Activated CD4-positive, alpha-beta T cell treated with anti-CD3 and anti-CD28 coated beads, Interleukin-2, amount 50 U/mL, for 48 hours (primary cell): Measurements from ENCODE around the gene STK39.
"Not testable (repeated sequence)": the region's sequence is repeated elsewhere in the genome, so short reads cannot be mapped to it uniquely, and the experiment has no call there.

Experiments used
- DNase-seq, 2 experiments: peaks; one replicate each; pipeline ENCODE4 v3.0.0-alpha.2; 2020

STK39 gene

GRCh38 chr2:168081452-168081851 lies 165.9 kb downstream of the STK39 start:
- DNase-seq, result not testable (repeated sequence)

GRCh38 chr2:168079236-168079635 lies 168.2 kb downstream of the STK39 start:
- DNase-seq, result no peak

DNA sequence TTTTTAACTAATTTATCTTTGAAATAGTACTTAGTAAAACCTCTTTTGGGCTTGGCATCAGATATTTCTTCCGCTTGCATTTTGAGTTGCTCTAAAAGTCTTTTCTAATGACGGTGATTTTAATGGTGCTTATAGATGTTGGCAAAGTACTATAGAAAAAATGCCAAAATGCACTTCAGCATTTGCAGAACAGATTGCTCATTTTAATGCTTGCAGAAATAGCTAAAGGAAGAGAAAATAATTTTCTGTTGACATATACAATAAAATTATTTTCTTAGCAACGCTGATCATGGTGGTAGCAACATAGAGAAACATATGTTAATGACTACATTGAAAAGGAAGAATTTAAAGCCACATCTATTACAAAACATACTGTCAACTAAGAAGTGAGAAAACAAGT lies 170.7 kb downstream of the STK39 start:
- DNase-seq, result no peak

- DNase-seq, result no peak
Observed at GRCh38 chr2:168075446-168075845, 171.9 kb downstream of the STK39 start.

GRCh38 chr2:168072626-168073303 lies 174.6 kb downstream of the STK39 start:
- DNase-seq, result no peak

DNA sequence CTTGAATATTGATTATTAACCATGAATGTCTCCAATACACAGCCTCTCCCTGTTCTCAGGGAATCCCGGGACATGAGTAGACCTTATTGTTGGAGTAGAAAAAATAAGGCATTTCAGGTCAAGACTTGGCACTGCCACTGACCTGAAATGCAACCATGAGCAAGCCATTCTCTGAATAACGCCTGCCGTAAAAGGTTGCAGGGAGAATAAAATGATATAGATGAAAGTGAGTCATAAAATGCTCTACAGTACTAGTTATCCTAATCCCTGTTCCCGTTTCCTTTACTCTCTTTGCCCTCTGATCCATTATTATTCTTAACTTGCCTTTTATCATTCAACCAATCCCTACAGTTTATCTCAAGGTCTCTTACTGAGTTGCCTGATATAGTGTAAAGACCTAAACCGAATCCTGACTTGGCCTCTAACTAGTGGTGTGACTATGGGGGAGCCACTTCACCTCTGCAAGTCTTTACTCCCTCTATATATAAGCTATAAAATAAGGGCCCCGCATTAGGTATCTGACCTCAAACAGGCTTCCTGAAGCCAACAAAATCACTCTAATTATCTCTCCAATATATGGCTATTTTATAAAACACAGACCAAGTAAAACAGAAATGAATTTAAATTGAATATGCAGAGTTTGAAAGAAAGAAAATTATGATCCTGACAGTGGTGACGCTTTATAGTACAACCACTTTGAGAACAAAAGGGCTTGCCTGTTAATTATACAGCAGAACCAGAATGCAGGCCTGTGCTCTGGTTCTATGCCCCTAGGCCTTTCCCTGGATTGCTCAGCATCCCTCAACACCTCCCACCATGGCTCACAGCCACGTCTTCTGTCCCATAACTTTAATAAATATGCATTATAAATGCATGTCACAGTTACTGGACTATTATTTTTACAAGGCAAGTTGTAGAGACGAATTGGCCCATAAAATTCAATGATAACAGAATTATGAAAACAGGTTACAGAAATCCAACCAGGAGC lies 183.1 kb downstream of the STK39 start:
- DNase-seq, result no peak

DNA sequence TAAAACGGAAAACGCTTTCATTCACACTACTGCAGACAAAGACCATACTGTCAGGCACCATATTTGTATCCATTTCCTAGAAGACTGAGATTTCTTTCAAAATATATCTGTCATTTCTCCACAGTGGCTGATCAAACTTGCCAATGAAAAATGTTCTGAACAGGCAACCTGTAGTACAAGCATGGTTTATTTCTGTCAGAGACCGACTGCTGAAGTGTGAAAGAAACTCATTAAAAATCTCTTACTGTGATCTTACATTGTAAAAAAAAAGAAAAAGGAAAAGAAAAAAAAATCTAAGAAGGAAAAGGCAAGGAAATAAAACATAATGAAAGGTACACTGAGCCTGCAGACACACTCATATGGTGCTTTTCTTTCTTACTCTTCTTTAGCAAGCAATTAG lies 184.5 kb downstream of the STK39 start:
- no peak for DNase-seq

GRCh38 chr2:168062054-168062453 lies 185.3 kb downstream of the STK39 start:
- no peak for DNase-seq

DNA sequence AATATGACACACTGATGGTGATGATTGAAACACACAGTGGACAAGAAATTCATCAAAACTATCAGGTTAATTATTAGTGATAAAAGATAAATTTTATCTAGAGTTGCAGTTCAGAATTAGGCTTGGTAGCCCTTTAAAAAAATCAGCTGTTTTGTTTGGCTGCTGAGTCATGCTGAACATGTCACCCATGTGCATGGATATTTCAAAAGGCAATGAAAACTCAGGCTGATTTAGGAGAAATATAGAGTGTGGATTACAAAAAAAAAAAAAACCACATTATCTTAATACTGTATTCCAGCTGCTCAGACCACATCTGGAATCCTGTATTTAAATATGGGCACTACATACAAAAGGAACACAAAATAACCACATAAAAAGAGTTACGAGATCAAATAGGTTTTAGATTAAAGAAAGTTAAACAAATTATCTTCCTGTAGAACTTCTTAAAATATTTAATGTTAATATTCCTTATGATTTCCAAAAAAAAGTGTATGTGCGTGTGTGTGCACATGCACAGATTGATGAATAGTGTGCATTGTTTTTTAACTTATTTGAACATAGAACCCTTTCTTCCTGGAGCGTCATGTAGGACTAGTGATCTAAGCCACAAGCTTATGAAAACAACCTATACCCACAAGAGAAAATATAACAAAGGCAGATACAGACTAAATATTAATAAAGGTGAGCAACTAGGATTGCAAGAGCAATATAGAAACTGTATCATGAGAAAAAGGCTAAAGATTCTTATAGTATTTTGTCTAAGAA lies 186.2 kb downstream of the STK39 start:
- DNase-seq, result no peak

DNA sequence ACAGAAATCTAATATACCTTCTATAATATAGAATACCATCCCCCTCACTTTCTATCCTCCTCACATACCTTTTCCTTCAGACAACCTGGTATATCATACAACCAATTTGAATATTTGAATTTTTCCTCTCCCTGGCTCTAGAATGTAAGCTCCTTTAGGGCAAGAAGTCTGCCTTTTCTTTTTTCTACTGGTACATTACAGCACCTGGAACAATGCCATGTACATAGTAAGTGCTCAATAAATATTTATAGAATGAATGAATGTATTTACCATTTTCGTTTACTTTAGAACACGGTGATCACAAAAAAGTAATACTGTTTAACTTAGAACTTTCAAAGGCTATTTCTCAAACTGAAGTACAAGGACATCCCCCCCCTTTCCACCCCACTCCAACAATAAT lies 187.6 kb downstream of the STK39 start:
- no peak for DNase-seq

- no peak for DNase-seq
Observed at GRCh38 chr2:168058675-168059074, 188.7 kb downstream of the STK39 start.

GRCh38 chr2:168056242-168056787 lies 191.1 kb downstream of the STK39 start:
- DNase-seq, result no peak

- DNase-seq, result no peak
Observed at GRCh38 chr2:168054657-168055056, 192.7 kb downstream of the STK39 start.

DNA sequence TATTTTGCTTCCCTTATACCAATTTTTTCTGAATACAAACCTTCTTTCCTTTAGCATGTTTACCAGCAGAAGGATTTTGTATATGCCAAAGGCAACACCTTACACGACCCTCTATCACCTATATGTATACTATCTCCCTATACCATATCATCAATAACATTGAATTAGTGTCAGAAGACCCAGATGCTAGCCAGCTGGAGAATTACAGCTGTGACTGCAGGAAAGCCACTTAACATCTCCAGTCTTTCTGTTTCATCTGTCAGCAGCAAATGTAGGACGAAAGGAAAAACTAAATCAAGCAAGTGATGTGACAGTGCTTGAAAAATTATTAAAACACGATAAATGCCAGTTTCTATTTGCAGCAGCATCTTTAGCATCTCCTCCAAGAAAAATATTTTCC lies 193.7 kb downstream of the STK39 start:
- DNase-seq, result no peak

GRCh38 chr2:168052773-168053172 lies 194.6 kb downstream of the STK39 start:
- no peak for DNase-seq

GRCh38 chr2:168050377-168050776 lies 197.0 kb downstream of the STK39 start:
- no peak for DNase-seq

GRCh38 chr2:168049609-168050008 lies 197.8 kb downstream of the STK39 start:
- DNase-seq, result no peak

DNA sequence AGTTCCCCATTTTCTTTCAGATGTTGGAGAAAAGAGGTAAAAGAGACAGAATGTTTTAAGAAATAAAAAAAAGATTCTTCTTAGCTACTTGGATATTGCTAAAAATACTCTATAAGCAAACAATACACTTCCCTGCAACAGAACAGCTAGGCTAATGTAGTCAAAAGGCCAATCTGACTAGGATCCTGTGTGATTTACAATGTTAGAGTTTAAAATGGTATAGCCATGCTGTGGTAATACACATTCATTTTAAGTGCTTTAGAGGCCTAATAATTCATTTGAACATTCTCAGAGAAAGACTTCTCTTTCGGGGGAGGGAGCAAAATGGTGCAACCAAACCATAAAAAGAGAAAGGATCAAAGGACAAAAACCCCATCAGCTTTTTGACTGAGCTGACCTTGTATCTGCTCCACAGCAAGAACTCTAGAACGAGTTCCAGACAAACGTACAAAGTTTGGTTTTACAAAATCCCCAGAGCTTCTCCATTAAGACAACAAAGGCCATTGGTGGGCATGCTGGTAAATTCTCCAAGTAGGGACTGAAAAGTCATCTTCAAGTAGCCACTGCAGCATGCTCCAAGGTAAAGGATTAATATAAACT lies 200.2 kb downstream of the STK39 start:
- DNase-seq, result no peak

- no peak for DNase-seq
Observed at GRCh38 chr2:168044579-168044978, 202.8 kb downstream of the STK39 start.

- DNase-seq, result no peak
Observed at GRCh38 chr2:168044176-168044575, 203.2 kb downstream of the STK39 start.

DNA sequence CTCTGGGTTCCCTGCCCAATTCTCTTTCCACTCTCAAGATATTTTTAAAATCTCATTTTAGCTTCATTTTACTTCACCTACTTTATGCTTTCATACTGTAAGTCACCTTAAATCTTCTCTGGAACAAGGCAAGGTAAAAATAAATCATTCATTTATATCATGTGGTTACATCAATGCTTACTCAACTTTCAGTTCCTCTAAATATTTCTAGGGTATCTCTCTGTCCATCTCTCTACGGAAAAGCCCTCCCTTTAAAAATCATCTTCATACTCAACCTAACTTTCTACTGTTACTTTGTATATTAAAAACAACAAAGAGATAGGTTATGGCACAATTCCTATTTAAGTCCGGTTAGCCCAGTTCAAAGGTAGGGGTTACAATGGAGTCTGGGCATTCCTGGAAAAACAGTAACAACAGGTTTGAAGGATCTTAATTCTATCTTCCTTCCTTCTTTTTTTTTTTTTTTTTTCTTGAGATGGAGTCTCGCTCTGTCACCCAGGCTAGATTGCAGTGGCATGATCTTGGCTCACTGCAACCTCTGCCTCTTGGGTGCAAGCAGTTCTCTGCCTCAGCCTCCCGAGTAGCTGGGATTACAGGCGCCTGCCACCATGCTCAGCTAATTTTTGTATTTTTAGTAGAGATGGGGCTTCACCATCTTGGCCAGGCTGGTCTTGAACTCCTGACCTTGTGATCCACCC lies 205.1 kb downstream of the STK39 start:
- not testable (repeated sequence) for DNase-seq

DNA sequence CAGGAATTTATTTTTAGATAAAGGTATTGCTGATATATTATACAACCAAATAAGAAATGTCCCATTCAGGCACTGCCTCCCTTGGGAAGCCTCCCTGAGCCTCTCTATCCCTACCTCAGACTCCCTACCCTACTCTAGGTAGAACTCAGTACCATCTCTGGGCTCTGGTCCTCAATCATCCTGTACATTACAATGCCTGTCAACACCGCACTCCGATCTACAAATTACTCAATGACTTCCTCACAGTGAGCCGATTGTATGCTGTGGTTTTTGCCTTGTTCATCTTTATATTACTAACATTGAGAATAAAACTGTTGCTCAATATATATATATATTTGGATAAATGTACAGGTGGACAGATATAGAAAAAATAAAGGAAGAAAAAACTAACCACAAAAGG lies 207.5 kb downstream of the STK39 start:
- DNase-seq, result no peak
